SK-N-SH (cell line): ENCODE results near the gene PTPN20. TPM values are rescaled to one million over a fixed set of nuclear protein-coding genes. Genes with fewer than 3 reads are reported as not detected.
A peak's percentile ranks its signal among the peaks of the same experiment; 100 is the strongest.

ENCODE experiments used
- CTCF ChIA-PET: fragments of 300-600, 350-600 bp; formaldehyde crosslinking; extraction: SDS; loops from one replicate; lab custom pipeline; 2021; lab: Yijun Ruan, JAX
- POLR2A ChIA-PET: fragments of 350-600 bp; sonication (Branson Sonifier 250); formaldehyde crosslinking; extraction: SDS; loops from one replicate; lab custom pipeline; 2020; ENCODE audit warnings: antibody characterized with exemption, inconsistent platforms; lab: Yijun Ruan, JAX
- DNase-seq: peaks from one replicate; pipeline ENCODE4 v3.0.0; 2012
- H2AFZ ChIP-seq: fragments of 200-600 bp; sonication (generic); 2 replicates; pipeline ENCODE4 v1.8.1; 2016; ENCODE audit warnings: antibody characterized with exemption, mild to moderate bottlenecking, low read depth
- H3F3A ChIP-seq: fragments of 200-600 bp; sonication (generic); replicated peaks from 2 replicates; pipeline ENCODE3; 2016; ENCODE audit warnings: antibody characterized with exemption, mild to moderate bottlenecking; ENCODE audit not compliant: insufficient read depth
- H3K27ac ChIP-seq, 2 experiments: fragments of 200-500 bp in 1 of 2; fragments of 200-600 bp in 1 of 2; sonication (Bioruptor generic) in 1 of 2; sonication (generic), shearing (Covaris generic) in 1 of 2; 2 replicates each; pipeline versions ENCODE4 v1.5.1 to v1.6.1; 2014 to 2016; ENCODE audit warnings: low read depth in 2 of 2, inconsistent platforms in 1 of 2, low read length in 1 of 2, mild to moderate bottlenecking in 1 of 2, mixed read lengths in 1 of 2
- H3K27me3 ChIP-seq: fragments of 200-600 bp; sonication (generic), shearing (Covaris generic); 2 replicates; pipeline ENCODE4 v1.6.1; 2016; ENCODE audit warnings: mixed run types; ENCODE audit not compliant: insufficient read depth
- H3K36me3 ChIP-seq, 2 experiments: fragments of 200-500 bp in 1 of 2; fragments of 200-600 bp in 1 of 2; sonication (Bioruptor generic) in 1 of 2; sonication (generic) in 1 of 2; replicated peaks in 1 of 2; 2 replicates each; pipeline versions ENCODE3 to v1.5.1; 2014 to 2016; ENCODE audit warnings: low read length in 1 of 2, mild to moderate bottlenecking in 1 of 2; ENCODE audit not compliant: insufficient read depth in 2 of 2, control insufficient read depth in 1 of 2
- H3K4me1 ChIP-seq, 2 experiments: fragments of 200-500 bp in 1 of 2; fragments of 200-600 bp in 1 of 2; sonication (Bioruptor generic) in 1 of 2; sonication (generic), shearing (Covaris generic) in 1 of 2; 2 replicates each; pipeline versions ENCODE4 v1.5.1 to v1.6.1; 2014 to 2016; ENCODE audit warnings: low read depth in 1 of 2, low read length in 1 of 2, mixed run types in 1 of 2; ENCODE audit not compliant: insufficient read depth in 2 of 2, control insufficient read depth in 1 of 2
- H3K4me2 ChIP-seq: fragments of 200-600 bp; sonication (generic), shearing (Covaris generic); 2 replicates; pipeline ENCODE4 v1.6.1; 2017; ENCODE audit warnings: mixed run types
- H3K4me3 ChIP-seq, 2 experiments: fragments of 200-500 bp in 1 of 2; fragments of 200-600 bp in 1 of 2; sonication (Bioruptor generic) in 1 of 2; sonication (generic), shearing (Covaris generic) in 1 of 2; 2 replicates each; pipeline versions ENCODE4 v1.5.1 to v1.8.1; 2014 to 2016; ENCODE audit warnings: low read depth in 2 of 2, inconsistent platforms in 1 of 2, low read length in 1 of 2, mild to moderate bottlenecking in 1 of 2, mixed read lengths in 1 of 2, moderate library complexity in 1 of 2
- H3K79me2 ChIP-seq: fragments of 200-600 bp; sonication (generic); 2 replicates; pipeline ENCODE4 v1.8.1; 2017; ENCODE audit warnings: mild to moderate bottlenecking; ENCODE audit not compliant: insufficient read depth
- H3K9ac ChIP-seq: fragments of 200-600 bp; sonication (generic); 2 replicates; pipeline ENCODE4 v1.6.1; 2017; ENCODE audit warnings: mixed run types
- H3K9me2 ChIP-seq: fragments of 200-600 bp; sonication (generic); 2 replicates; pipeline ENCODE4 v1.6.1; 2017; ENCODE audit warnings: mixed run types
- H3K9me3 ChIP-seq: fragments of 200-600 bp; sonication (generic); 2 replicates; pipeline ENCODE4 v1.6.1; 2017; ENCODE audit warnings: mixed run types, mild to moderate bottlenecking, moderate library complexity
- H4K20me1 ChIP-seq: fragments of 200-600 bp; sonication (generic); 2 replicates; pipeline ENCODE4 v1.6.1; 2017; ENCODE audit warnings: mild to moderate bottlenecking, mixed run types; ENCODE audit not compliant: insufficient read depth
- GATA2 ChIP-seq: sonication (generic); formaldehyde crosslinking; IDR thresholded peaks from 2 replicates; pipeline ENCODE4 v1.5.0; 2020; ENCODE audit warnings: mild to moderate bottlenecking, missing genetic modification reagents
- RAD21 ChIP-seq: IDR thresholded peaks from 2 replicates; pipeline ENCODE4 v1.6.1; 2012; ENCODE audit warnings: mild to moderate bottlenecking, low read length
- RFX5 ChIP-seq: IDR thresholded peaks from 2 replicates; pipeline ENCODE4 v1.6.1; 2012; ENCODE audit warnings: mild to moderate bottlenecking, improper control_type of control experiment, low read length
- SMC3 ChIP-seq: IDR thresholded peaks from 2 replicates; pipeline ENCODE4 v1.6.1; 2012; ENCODE audit warnings: low read depth, low read length, improper control_type of control experiment
- TEAD4 ChIP-seq: IDR thresholded peaks from 2 replicates; pipeline ENCODE4 v1.4.0; 2012; ENCODE audit warnings: mild to moderate bottlenecking, borderline replicate concordance; ENCODE audit not compliant: insufficient read depth
- WGBS: methylation state at CpG from one replicate; pipeline ENCODE4 v1.1.6; 2017; ENCODE audit warnings: low lambda C conversion rate; 5-methylcytosine and 5-hydroxymethylcytosine counted together
- polyA plus RNA-seq, 3 experiments: library from polyadenylated mRNA; depleted of rRNA; stranded (reverse); fragments of >200 nt; gene quantifications; 2 replicates each; pipeline ENCODE4 v1.2.3, GENCODE V29; 2012
- TF ChIP-seq, protein P1 (sequence below): fragments of 200-600 bp; sonication (generic); IDR thresholded peaks from 2 replicates; pipeline ENCODE4 v1.6.1; 2017; ENCODE audit warnings: antibody characterized with exemption, mild to moderate bottlenecking, moderate library complexity
- TF ChIP-seq, protein P2 (sequence below): fragments of 150-350 bp; IDR thresholded peaks from 2 replicates; pipeline ENCODE4 v1.6.1; 2016; ENCODE audit warnings: mild to moderate bottlenecking, low read depth, low read length
- TF ChIP-seq, protein P3 (sequence below): IDR thresholded peaks from 2 replicates; pipeline ENCODE4 v1.4.0; 2012; ENCODE audit warnings: low read depth, borderline replicate concordance

Gene PTPN20
- polyA plus RNA-seq, 1 of the 3 experiments (the other 2 are of a cell fraction), result 0.36 TPM

DNA sequence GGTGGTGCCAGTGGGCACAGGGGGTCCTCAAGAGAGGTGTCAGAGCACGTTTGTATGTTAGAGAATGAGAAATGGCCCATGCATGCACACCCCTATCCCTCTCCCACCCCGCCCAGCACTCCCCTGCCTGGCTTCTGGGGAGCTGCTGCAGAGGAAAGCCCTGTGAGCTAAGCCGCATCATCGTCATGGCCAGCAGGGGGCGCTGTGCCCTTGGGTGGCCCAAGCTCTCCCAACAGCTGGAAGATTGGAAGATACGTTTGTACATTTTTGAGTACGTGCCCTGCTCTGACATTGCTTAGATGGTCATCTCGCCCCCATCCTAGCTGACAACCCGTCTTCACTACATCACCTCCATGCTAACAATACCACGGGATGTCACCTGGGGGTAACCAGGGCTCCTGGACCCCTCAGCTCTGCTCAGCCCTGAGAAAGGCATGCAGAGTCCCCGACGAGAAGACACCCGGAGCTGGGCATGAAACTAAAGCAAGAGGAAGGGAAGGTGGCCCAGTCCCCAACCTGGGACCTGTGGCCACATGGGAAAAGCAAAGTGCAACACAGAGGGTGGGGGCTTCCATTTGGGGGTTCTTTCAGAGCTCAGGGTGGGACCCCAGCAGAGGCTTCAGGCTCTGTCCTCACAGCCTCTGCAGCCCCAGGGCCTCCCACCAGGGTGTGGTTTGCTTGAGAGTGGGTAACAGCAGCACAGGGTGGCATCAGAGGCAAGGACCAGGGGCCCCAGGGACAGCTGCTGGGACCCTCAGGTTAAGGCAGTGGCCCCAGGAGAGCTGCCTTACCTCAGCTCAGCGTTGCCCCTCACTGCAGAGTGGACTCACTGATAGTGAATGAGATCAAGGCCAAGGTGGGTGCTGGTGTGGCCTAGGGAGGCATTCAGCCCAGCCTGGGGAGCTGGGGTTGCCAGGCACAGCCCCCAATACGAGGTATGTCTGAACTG, 136.6 kb downstream of the PTPN20 start:
- Histone ChIP-seq H3K4me2 (no peak overlapping the region), H3K36me3 (no peaks in the 10 kb centered on the region), H3K9ac (no peak overlapping the region), H3K9me2 (no peaks in the 10 kb centered on the region), H4K20me1 (no peaks in the 10 kb centered on the region), H3K79me2 (no peaks in the 10 kb centered on the region), H3K4me3 (no peak overlapping the region; a peak in 1 of 4 replicates), H3K9me3 (no peaks in the 10 kb centered on the region), H3K27ac (peak overlapping the region in 1 of 2 experiments; percentile 43; a peak in 1 of 4 replicates), H3F3A (no peaks in the 10 kb centered on the region), H2AFZ (no peak overlapping the region), H3K27me3 (no peaks in the 10 kb centered on the region; the same call in 1 of the 2 replicates), H3K4me1 (peaks cover 0 to 61% of the 10 kb centered on the region in 2 experiments; a peak in 1 of 4 replicates)
- ChIA-PET POLR2A (interaction anchor here (0.5 to 1.6 kb wide), 5 partner anchors 8 to 256 kb away, joined by 3 to 4 read pairs (median 3); no protein-coding TSS in a partner anchor), CTCF (interaction anchor here (0.7 to 10.5 kb wide), 33 partner anchors 9 to 300 kb away, joined by 3 to 100 read pairs (median 4); partner anchors contain the start of gene RBP3)
- WGBS, result 39% methylated on average over 13 of the region's 15 CpGs
- TF ChIP-seq SMC3 (peak; percentile 63), RAD21 (peak; percentile 74), TEAD4 (no peak)
- TF ChIP-seq, protein P1, sequence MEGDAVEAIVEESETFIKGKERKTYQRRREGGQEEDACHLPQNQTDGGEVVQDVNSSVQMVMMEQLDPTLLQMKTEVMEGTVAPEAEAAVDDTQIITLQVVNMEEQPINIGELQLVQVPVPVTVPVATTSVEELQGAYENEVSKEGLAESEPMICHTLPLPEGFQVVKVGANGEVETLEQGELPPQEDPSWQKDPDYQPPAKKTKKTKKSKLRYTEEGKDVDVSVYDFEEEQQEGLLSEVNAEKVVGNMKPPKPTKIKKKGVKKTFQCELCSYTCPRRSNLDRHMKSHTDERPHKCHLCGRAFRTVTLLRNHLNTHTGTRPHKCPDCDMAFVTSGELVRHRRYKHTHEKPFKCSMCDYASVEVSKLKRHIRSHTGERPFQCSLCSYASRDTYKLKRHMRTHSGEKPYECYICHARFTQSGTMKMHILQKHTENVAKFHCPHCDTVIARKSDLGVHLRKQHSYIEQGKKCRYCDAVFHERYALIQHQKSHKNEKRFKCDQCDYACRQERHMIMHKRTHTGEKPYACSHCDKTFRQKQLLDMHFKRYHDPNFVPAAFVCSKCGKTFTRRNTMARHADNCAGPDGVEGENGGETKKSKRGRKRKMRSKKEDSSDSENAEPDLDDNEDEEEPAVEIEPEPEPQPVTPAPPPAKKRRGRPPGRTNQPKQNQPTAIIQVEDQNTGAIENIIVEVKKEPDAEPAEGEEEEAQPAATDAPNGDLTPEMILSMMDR, result peak; percentile 71
- peak; percentile 69 for DNase-seq

DNA sequence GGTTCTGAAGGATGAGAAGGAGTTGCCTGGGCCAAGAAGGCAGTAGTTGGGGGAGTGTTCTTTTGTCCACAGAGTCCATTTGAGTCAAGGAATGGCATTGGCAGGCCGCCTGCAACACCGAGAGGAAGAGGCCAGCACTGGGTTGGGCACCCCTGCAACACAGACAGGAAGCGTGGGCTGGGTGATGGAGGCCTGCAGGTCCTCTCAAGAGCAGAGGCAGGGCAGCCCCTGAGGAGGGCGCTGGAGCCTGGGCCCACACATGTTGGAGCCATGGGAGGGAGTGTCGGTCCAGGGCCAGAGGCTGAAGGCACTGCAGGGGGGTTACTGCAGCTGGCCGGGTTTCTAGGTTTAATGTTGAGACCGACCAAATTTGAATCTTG, 137.3 kb downstream of the PTPN20 start:
- no peaks in the 10 kb centered on the region for H3F3A ChIP-seq
- TF ChIP-seq GATA2 (CRISPR knock-in tag), result no peak
- no peak for TF ChIP-seq RFX5
- TF ChIP-seq, protein P2, sequence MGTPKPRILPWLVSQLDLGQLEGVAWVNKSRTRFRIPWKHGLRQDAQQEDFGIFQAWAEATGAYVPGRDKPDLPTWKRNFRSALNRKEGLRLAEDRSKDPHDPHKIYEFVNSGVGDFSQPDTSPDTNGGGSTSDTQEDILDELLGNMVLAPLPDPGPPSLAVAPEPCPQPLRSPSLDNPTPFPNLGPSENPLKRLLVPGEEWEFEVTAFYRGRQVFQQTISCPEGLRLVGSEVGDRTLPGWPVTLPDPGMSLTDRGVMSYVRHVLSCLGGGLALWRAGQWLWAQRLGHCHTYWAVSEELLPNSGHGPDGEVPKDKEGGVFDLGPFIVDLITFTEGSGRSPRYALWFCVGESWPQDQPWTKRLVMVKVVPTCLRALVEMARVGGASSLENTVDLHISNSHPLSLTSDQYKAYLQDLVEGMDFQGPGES, result no peak
- TF ChIP-seq, protein P3, sequence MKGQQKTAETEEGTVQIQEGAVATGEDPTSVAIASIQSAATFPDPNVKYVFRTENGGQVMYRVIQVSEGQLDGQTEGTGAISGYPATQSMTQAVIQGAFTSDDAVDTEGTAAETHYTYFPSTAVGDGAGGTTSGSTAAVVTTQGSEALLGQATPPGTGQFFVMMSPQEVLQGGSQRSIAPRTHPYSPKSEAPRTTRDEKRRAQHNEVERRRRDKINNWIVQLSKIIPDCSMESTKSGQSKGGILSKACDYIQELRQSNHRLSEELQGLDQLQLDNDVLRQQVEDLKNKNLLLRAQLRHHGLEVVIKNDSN, result no peak
- TF ChIP-seq RAD21, result no peak
- TF ChIP-seq, all 33 proteins: peak for 0
- no peaks in the 10 kb centered on the region; the same call in 1 of the 2 replicates for H3K27me3 ChIP-seq
- no peak overlapping the region for H2AFZ ChIP-seq
- H3K4me3 ChIP-seq, result no peak overlapping the region
- DNase-seq, result no peak
- no peaks in the 10 kb centered on the region for H3K36me3 ChIP-seq
- H3K79me2 ChIP-seq, result no peaks in the 10 kb centered on the region
- H4K20me1 ChIP-seq, result no peaks in the 10 kb centered on the region
- peak overlapping the region in 1 of 2 experiments; percentile 43; a peak in 1 of 4 replicates for H3K27ac ChIP-seq
- WGBS, result 60% methylated on average over 3 of the region's 7 CpGs
- no peaks in the 10 kb centered on the region for H3K9me3 ChIP-seq
- no peaks in the 10 kb centered on the region for H3K9me2 ChIP-seq
- no peak overlapping the region for H3K4me2 ChIP-seq
- H3K9ac ChIP-seq, result no peak overlapping the region
- ChIA-PET CTCF (interaction anchor here (0.9 to 10.5 kb wide), 15 partner anchors 9 to 299 kb away, joined by 3 to 100 read pairs (median 6); partner anchors contain the start of gene RBP3), POLR2A (interaction anchor here (1.1 to 1.6 kb wide), 3 partner anchors 14 to 255 kb away, joined by 3 to 4 read pairs (median 3); no protein-coding TSS in a partner anchor)
- peaks cover 0 to 57% of the 10 kb centered on the region in 2 experiments; a peak in 1 of 4 replicates for H3K4me1 ChIP-seq
